HEK293 (cell line): ENCODE results near the gene DEDD.

ENCODE experiments used
- CTCF ChIA-PET: fragments of 350-600 bp; formaldehyde crosslinking; extraction: SDS; loops from one replicate; lab custom pipeline; 2021; ENCODE audit warnings: antibody characterized with exemption; lab: Yijun Ruan, JAX
- POLR2A ChIA-PET: fragments of 300-600 bp; formaldehyde crosslinking; extraction: SDS; loops from one replicate; lab custom pipeline; 2020; ENCODE audit warnings: antibody characterized with exemption, inconsistent platforms; lab: Yijun Ruan, JAX
- H3K27ac ChIP-seq: fragments of 200-500 bp; sonication (Bioruptor generic); 2 replicates; pipeline ENCODE4 v1.5.1; 2014; ENCODE audit warnings: low read depth, low read length, control low read depth, inconsistent platforms; ENCODE audit errors: extremely low read depth
- H3K36me3 ChIP-seq, 2 experiments: fragments of 200-500 bp in 1 of 2; sonication (Bioruptor generic) in 1 of 2; 1 replicate in 1 of 2; 2 replicates in 1 of 2; pipeline ENCODE4 v1.5.1; 2014 to 2017; ENCODE audit warnings: inconsistent platforms in 2 of 2, low read length in 2 of 2; ENCODE audit not compliant: control insufficient read depth in 2 of 2, insufficient read depth in 1 of 2
- H3K4me1 ChIP-seq: fragments of 200-500 bp; sonication (Bioruptor generic); 2 replicates; pipeline ENCODE4 v1.5.1; 2014; ENCODE audit warnings: mild to moderate bottlenecking, low read length, inconsistent platforms; ENCODE audit not compliant: control insufficient read depth, insufficient read depth
- H3K4me3 ChIP-seq: 2 replicates; pipeline ENCODE4 v1.5.1; 2011; ENCODE audit warnings: low read depth, mild to moderate bottlenecking, control low read depth, low read length, moderate library complexity
- H3K9me3 ChIP-seq: fragments of 200-500 bp; sonication (Bioruptor generic); 2 replicates; pipeline ENCODE4 v1.5.1; 2014; ENCODE audit warnings: low read depth, low read length, inconsistent platforms; ENCODE audit not compliant: control insufficient read depth, insufficient read depth
- FEZF1 ChIP-seq: fragments of 450-650 bp; formaldehyde crosslinking; IDR thresholded peaks from 2 replicates; pipeline ENCODE4 v1.5.1; 2016; ENCODE audit warnings: missing biosample characterization, missing genetic modification characterization
- GFI1B ChIP-seq: fragments of 450-650 bp; formaldehyde crosslinking; IDR thresholded peaks from 2 replicates; pipeline ENCODE4 v1.5.1; 2016; ENCODE audit warnings: missing biosample characterization, missing genetic modification characterization
- KLF1 ChIP-seq: fragments of 450-650 bp; formaldehyde crosslinking; IDR thresholded peaks from 2 replicates; pipeline ENCODE4 v1.5.1; 2016; ENCODE audit warnings: missing biosample characterization, missing genetic modification characterization
- KLF17 ChIP-seq: fragments of 450-650 bp; formaldehyde crosslinking; IDR thresholded peaks from 2 replicates; pipeline ENCODE4 v1.5.1; 2016; ENCODE audit warnings: missing biosample characterization, missing genetic modification characterization
- MZF1 ChIP-seq: fragments of 450-650 bp; formaldehyde crosslinking; IDR thresholded peaks from 2 replicates; pipeline ENCODE4 v1.5.1; 2017; ENCODE audit warnings: missing biosample characterization, missing genetic modification characterization, borderline replicate concordance
- PRDM2 ChIP-seq: fragments of 450-650 bp; formaldehyde crosslinking; IDR thresholded peaks from 2 replicates; pipeline ENCODE4 v1.5.1; 2016; ENCODE audit warnings: missing biosample characterization, missing genetic modification characterization, borderline replicate concordance
- PRDM4 ChIP-seq: fragments of 450-650 bp; formaldehyde crosslinking; IDR thresholded peaks from 2 replicates; pipeline ENCODE4 v1.5.1; 2017; ENCODE audit warnings: missing biosample characterization, missing genetic modification characterization
- PRDM6 ChIP-seq: fragments of 450-650 bp; formaldehyde crosslinking; IDR thresholded peaks from 2 replicates; pipeline ENCODE4 v1.5.1; 2017; ENCODE audit warnings: missing biosample characterization, missing genetic modification characterization
- YY1 ChIP-seq: fragments of 450-650 bp; formaldehyde crosslinking; IDR thresholded peaks from 2 replicates; pipeline ENCODE4 v1.5.1; 2018; ENCODE audit warnings: missing biosample characterization, missing genetic modification characterization
- ZNF138 ChIP-seq: fragments of 450-650 bp; formaldehyde crosslinking; IDR thresholded peaks from 2 replicates; pipeline ENCODE4 v1.5.1; 2016; ENCODE audit warnings: missing biosample characterization, missing genetic modification characterization, borderline replicate concordance
- ZNF169 ChIP-seq: fragments of 450-650 bp; formaldehyde crosslinking; IDR thresholded peaks from 2 replicates; pipeline ENCODE4 v1.5.1; 2016; ENCODE audit warnings: missing biosample characterization, missing genetic modification characterization
- ZNF266 ChIP-seq: fragments of 450-650 bp; formaldehyde crosslinking; IDR thresholded peaks from 2 replicates; pipeline ENCODE4 v1.5.1; 2016; ENCODE audit warnings: missing biosample characterization, missing genetic modification characterization, low read depth
- ZNF394 ChIP-seq: fragments of 450-650 bp; formaldehyde crosslinking; IDR thresholded peaks from 2 replicates; pipeline ENCODE4 v1.5.1; 2016; ENCODE audit warnings: missing biosample characterization, missing genetic modification characterization, mild to moderate bottlenecking, moderate library complexity, borderline replicate concordance
- ZNF449 ChIP-seq: fragments of 450-650 bp; formaldehyde crosslinking; IDR thresholded peaks from 2 replicates; pipeline ENCODE4 v1.5.1; 2017; ENCODE audit warnings: missing biosample characterization, mild to moderate bottlenecking, missing genetic modification characterization, moderate library complexity
- ZNF521 ChIP-seq: fragments of 450-650 bp; formaldehyde crosslinking; IDR thresholded peaks from 2 replicates; pipeline ENCODE4 v1.5.1; 2017; ENCODE audit warnings: missing biosample characterization, mild to moderate bottlenecking, missing genetic modification characterization
- ZNF704 ChIP-seq: fragments of 450-650 bp; formaldehyde crosslinking; IDR thresholded peaks from 2 replicates; pipeline ENCODE4 v1.5.1; 2016; ENCODE audit warnings: missing biosample characterization, missing genetic modification characterization
- ZSCAN4 ChIP-seq: fragments of 450-650 bp; formaldehyde crosslinking; IDR thresholded peaks from 2 replicates; pipeline ENCODE4 v1.5.1; 2017; ENCODE audit warnings: missing biosample characterization, missing genetic modification characterization

Gene DEDD

GRCh38 chr1:161088587-161089110 is 43.8 kb downstream of the DEDD start (continued):
- TF ChIP-seq ZNF449 (tag by site-specific recombination), result no peak
- TF ChIP-seq GFI1B (tag by site-specific recombination), result no peak
- no peak for TF ChIP-seq ZNF394
- TF ChIP-seq ZNF138 (tag by site-specific recombination), result no peak
- TF ChIP-seq PRDM6 (tag by site-specific recombination), result no peak

- TF ChIP-seq PRDM2 (tag by site-specific recombination), result no peak
- TF ChIP-seq ZSCAN4, result no peak
- TF ChIP-seq ZNF521 (tag by site-specific recombination), result no peak
- TF ChIP-seq MZF1 (tag by site-specific recombination), result no peak
- TF ChIP-seq YY1, result no peak
- TF ChIP-seq KLF1 (tag by site-specific recombination), result peak; percentile 94
- TF ChIP-seq ZNF169 (tag by site-specific recombination), result no peak
- no peak for TF ChIP-seq FEZF1 (tag by site-specific recombination)
- TF ChIP-seq ZNF704 (tag by site-specific recombination), result no peak
- TF ChIP-seq KLF17 (tag by site-specific recombination), result peak; percentile 63; the same call in 1 of the 2 replicates
- no peak for TF ChIP-seq PRDM4 (tag by site-specific recombination)
- no peak for TF ChIP-seq ZNF266
- TF ChIP-seq, all 188 proteins: peak for 2
- ChIA-PET POLR2A (interaction anchor here (0.9 kb wide), 1 partner anchor 49 kb away, joined by 3 read pairs; no protein-coding TSS in a partner anchor), CTCF (interaction anchor here (0.6 to 2.5 kb wide), 3 partner anchors 11 to 1000 kb away, joined by 3 to 17 read pairs (median 4); partner anchors contain the start of gene KLHDC9)
- Histone ChIP-seq H3K4me3 (no peak overlapping the region), H3K4me1 (no peaks in the 10 kb centered on the region; the same call in 1 of the 2 replicates), H3K9me3 (no peaks in the 10 kb centered on the region), H3K27ac (no peak overlapping the region), H3K36me3 (no peaks in the 10 kb centered on the region)
Observed at GRCh38 chr1:161086457-161086856, 46.0 kb downstream of the DEDD start.
